Mesendoderm (in vitro differentiated cells): ENCODE results near the gene ATP10A.
"Not testable (repeated sequence)": the region's sequence is repeated elsewhere in the genome, so short reads cannot be mapped to it uniquely, and the experiment has no call there.

ENCODE experiments used
- DNase-seq: peaks from one replicate; pipeline ENCODE4 v3.0.0; 2013
- H2AK5ac ChIP-seq: 2 replicates; pipeline ENCODE4 v1.6.1; 2013; ENCODE audit warnings: low read length, inconsistent platforms
- H2BK120ac ChIP-seq: 2 replicates; pipeline ENCODE4 v1.6.1; 2013; ENCODE audit warnings: low read depth, mild to moderate bottlenecking, low read length, moderate library complexity, mixed read lengths
- H2BK15ac ChIP-seq: replicated peaks from 2 replicates; pipeline ENCODE4 v1.6.1; 2013; ENCODE audit warnings: low read depth, mild to moderate bottlenecking, moderate library complexity
- H2BK5ac ChIP-seq: 2 replicates; pipeline ENCODE4 v1.6.1; 2013; ENCODE audit warnings: low read length, inconsistent platforms
- H3K18ac ChIP-seq: 2 replicates; pipeline ENCODE4 v1.6.1; 2013; ENCODE audit warnings: mild to moderate bottlenecking, low read length, mixed read lengths
- H3K23ac ChIP-seq: one replicate; pipeline ENCODE4 v1.6.1; 2013; ENCODE audit warnings: low read length
- H3K27ac ChIP-seq: 2 replicates; pipeline ENCODE4 v1.5.1; 2013; ENCODE audit warnings: low read depth, mild to moderate bottlenecking, inconsistent platforms, low read length, moderate library complexity
- H3K27me3 ChIP-seq: 2 replicates; pipeline ENCODE4 v1.6.1; 2013; ENCODE audit warnings: low read length, control low read depth, mild to moderate bottlenecking, inconsistent platforms; ENCODE audit not compliant: insufficient read depth, poor library complexity
- H3K36me3 ChIP-seq: 2 replicates; pipeline ENCODE4 v1.6.1; 2013; ENCODE audit warnings: low read length, inconsistent platforms; ENCODE audit not compliant: control insufficient read depth, insufficient read depth
- H3K4ac ChIP-seq: one replicate; pipeline ENCODE4 v1.6.1; 2013; ENCODE audit warnings: low read depth, mild to moderate bottlenecking, low read length, moderate library complexity
- H3K4me1 ChIP-seq: 2 replicates; pipeline ENCODE4 v1.6.1; 2013; ENCODE audit warnings: low read depth, low read length, inconsistent platforms; ENCODE audit not compliant: control insufficient read depth
- H3K4me2 ChIP-seq: 2 replicates; pipeline ENCODE4 v1.6.1; 2013; ENCODE audit warnings: low read length
- H3K4me3 ChIP-seq: 2 replicates; pipeline ENCODE4 v1.5.1; 2013; ENCODE audit warnings: mild to moderate bottlenecking, low read length
- H3K56ac ChIP-seq: one replicate; pipeline ENCODE4 v1.6.1; 2013; ENCODE audit warnings: low read length
- H3K79me1 ChIP-seq: 2 replicates; pipeline ENCODE4 v1.6.1; 2013; ENCODE audit warnings: low read length, inconsistent platforms
- H3K79me2 ChIP-seq: 2 replicates; pipeline ENCODE4 v1.6.1; 2013; ENCODE audit warnings: mild to moderate bottlenecking, low read length; ENCODE audit not compliant: control insufficient read depth, insufficient read depth
- H3K9ac ChIP-seq: 2 replicates; pipeline ENCODE4 v1.6.1; 2013; ENCODE audit warnings: low read length, inconsistent platforms
- H4K5ac ChIP-seq: one replicate; pipeline ENCODE4 v1.6.1; 2013; ENCODE audit warnings: low read length
- H4K8ac ChIP-seq: one replicate; pipeline ENCODE4 v1.6.1; 2013; ENCODE audit warnings: low read depth, mild to moderate bottlenecking, control low read depth, low read length, moderate library complexity
- WGBS: extraction: QIAGEN DNeasy Blood & Tissue Kit; methylation state at CpG from one replicate; pipeline ENCODE4 v1.1.7; 2013; ENCODE audit warnings: low lambda C conversion rate, missing lambda C conversion rate; ENCODE audit not compliant: insufficient coverage; ENCODE audit errors: extremely low coverage; 5-methylcytosine and 5-hydroxymethylcytosine counted together

ATP10A gene

GRCh38 chr15:25640381-25640780, 222.7 kb downstream of the ATP10A start:
- H3K27ac ChIP-seq: no peak overlapping the region
- H3K4me3 ChIP-seq: no peak overlapping the region

GRCh38 chr15:25636486-25636885, 226.6 kb downstream of the ATP10A start:
- H3K79me2 ChIP-seq, H3K4me2 ChIP-seq, H4K8ac ChIP-seq, H3K27ac ChIP-seq, H3K4ac ChIP-seq, H3K4me3 ChIP-seq, H2BK15ac ChIP-seq, H3K79me1 ChIP-seq, H2BK120ac ChIP-seq, H3K4me1 ChIP-seq, H3K9ac ChIP-seq, H3K36me3 ChIP-seq, H3K23ac ChIP-seq, H4K5ac ChIP-seq, H2AK5ac ChIP-seq, H3K18ac ChIP-seq, DNase-seq, H2BK5ac ChIP-seq, H3K27me3 ChIP-seq, H3K56ac ChIP-seq: not testable (repeated sequence)
- WGBS: no CpG with 5 or more reads among the region's 9 CpGs

More at GRCh38 chr15:25640381-25640780, 222.7 kb downstream of the ATP10A start:
- H3K4ac ChIP-seq: no peak overlapping the region
- no peak for DNase-seq
- H3K23ac ChIP-seq: no peak overlapping the region
- H3K79me2 ChIP-seq: no peaks in the 10 kb centered on the region
- no peak overlapping the region for H4K8ac ChIP-seq
- H3K4me1 ChIP-seq: peaks cover 4% of the 10 kb centered on the region
- no peak overlapping the region for H3K18ac ChIP-seq
- peaks cover 12% of the 10 kb centered on the region for H3K27me3 ChIP-seq
- H2AK5ac ChIP-seq: no peak overlapping the region
- no peak overlapping the region for H2BK5ac ChIP-seq
- H2BK15ac ChIP-seq: no peak overlapping the region
- H3K36me3 ChIP-seq: no peaks in the 10 kb centered on the region
- H3K4me2 ChIP-seq: no peak overlapping the region
- no peak overlapping the region for H3K56ac ChIP-seq
- H3K79me1 ChIP-seq: no peaks in the 10 kb centered on the region
- WGBS: no CpG with 5 or more reads among the region's 5 CpGs
- no peak overlapping the region for H2BK120ac ChIP-seq
- H3K9ac ChIP-seq: no peak overlapping the region
- H4K5ac ChIP-seq: no peak overlapping the region

GRCh38 chr15:25635191-25635590, 227.9 kb downstream of the ATP10A start:
- Histone ChIP-seq H4K8ac (no peak overlapping the region), H3K18ac (no peak overlapping the region), H3K36me3 (no peaks in the 10 kb centered on the region), H2BK5ac (no peak overlapping the region), H2BK15ac (no peak overlapping the region), H3K4me2 (no peak overlapping the region), H2AK5ac (no peak overlapping the region), H3K23ac (no peak overlapping the region), H2BK120ac (no peak overlapping the region), H3K4me3 (no peak overlapping the region), H3K27me3 (no peaks in the 10 kb centered on the region), H4K5ac (no peak overlapping the region), H3K9ac (no peak overlapping the region), H3K79me2 (no peaks in the 10 kb centered on the region), H3K56ac (no peak overlapping the region), H3K4ac (no peak overlapping the region), H3K79me1 (no peaks in the 10 kb centered on the region), H3K4me1 (no peaks in the 10 kb centered on the region), H3K27ac (no peak overlapping the region)
- no peak for DNase-seq

- H2BK120ac ChIP-seq: no peak overlapping the region
- no peaks in the 10 kb centered on the region for H3K79me1 ChIP-seq
- H3K4me3 ChIP-seq: no peak overlapping the region
- H3K23ac ChIP-seq: no peak overlapping the region
- H3K56ac ChIP-seq: no peak overlapping the region
- no CpG with 5 or more reads among the region's 3 CpGs for WGBS
- no peak overlapping the region for H2AK5ac ChIP-seq
- no peaks in the 10 kb centered on the region for H3K27me3 ChIP-seq
- H3K4me2 ChIP-seq: no peak overlapping the region
- H3K36me3 ChIP-seq: no peaks in the 10 kb centered on the region
- no peak overlapping the region for H3K9ac ChIP-seq
- no peak overlapping the region for H4K5ac ChIP-seq
- no peaks in the 10 kb centered on the region for H3K79me2 ChIP-seq
- no peak for DNase-seq
- no peak overlapping the region for H3K4ac ChIP-seq
- H4K8ac ChIP-seq: no peak overlapping the region
- H3K18ac ChIP-seq: no peak overlapping the region
- H3K27ac ChIP-seq: no peak overlapping the region
- H2BK15ac ChIP-seq: no peak overlapping the region
- H3K4me1 ChIP-seq: no peaks in the 10 kb centered on the region
- H2BK5ac ChIP-seq: no peak overlapping the region
Measured at GRCh38 chr15:25633862-25634261, 229.3 kb downstream of the ATP10A start.

- DNase-seq: no peak
- no peak overlapping the region for H2BK120ac ChIP-seq
- no peak overlapping the region for H2BK15ac ChIP-seq
- H3K4ac ChIP-seq: no peak overlapping the region
- no peak overlapping the region for H3K56ac ChIP-seq
- no peak overlapping the region for H4K5ac ChIP-seq
- no CpG with 5 or more reads among the region's 8 CpGs for WGBS
- no peak overlapping the region for H2BK5ac ChIP-seq
- no peak overlapping the region for H3K9ac ChIP-seq
- H3K79me1 ChIP-seq: no peaks in the 10 kb centered on the region
- H3K27ac ChIP-seq: no peak overlapping the region
- no peak overlapping the region for H4K8ac ChIP-seq
- H3K4me1 ChIP-seq: no peaks in the 10 kb centered on the region
- no peak overlapping the region for H3K4me2 ChIP-seq
- H3K27me3 ChIP-seq: no peaks in the 10 kb centered on the region
- no peak overlapping the region for H2AK5ac ChIP-seq
- no peaks in the 10 kb centered on the region for H3K79me2 ChIP-seq
- H3K4me3 ChIP-seq: no peak overlapping the region
- H3K18ac ChIP-seq: no peak overlapping the region
- H3K36me3 ChIP-seq: no peaks in the 10 kb centered on the region
- H3K23ac ChIP-seq: no peak overlapping the region
Measured at GRCh38 chr15:25631971-25632370, 231.2 kb downstream of the ATP10A start.
